K562 (cell line): Measurements from ENCODE around the gene KMT2E. TPM values are rescaled to one million over a fixed set of nuclear protein-coding genes. Genes with fewer than 3 reads are reported as not detected.

Source experiments
- ARNT ChIP-seq, 2 experiments: fragments of 450-650 bp; IDR thresholded peaks; 2 replicates each; pipeline ENCODE4 v1.6.1; 2016; ENCODE audit warnings: mild to moderate bottlenecking in 1 of 2
- BCL6 ChIP-seq: fragments of 250-450 bp; sonication (Bioruptor Pico); IDR thresholded peaks from 2 replicates; pipeline ENCODE4 v1.4.0; 2020
- E2F8 ChIP-seq: fragments of 450-650 bp; IDR thresholded peaks from 2 replicates; pipeline ENCODE4 v1.7.1; 2018; ENCODE audit warnings: mild to moderate bottlenecking, low read depth; ENCODE audit not compliant: partially characterized antibody
- EZH2 ChIP-seq: IDR thresholded peaks from 2 replicates; pipeline ENCODE4 v1.6.1; 2012; ENCODE audit warnings: low read depth, mild to moderate bottlenecking, inconsistent platforms, low read length, borderline replicate concordance
- HSF4 ChIP-seq: fragments of 250-450 bp; sonication (Bioruptor Pico); IDR thresholded peaks from 2 replicates; pipeline ENCODE4 v2.1.2; 2022; ENCODE audit warnings: mild to moderate bottlenecking, moderate library complexity, borderline replicate concordance
- KLF6 ChIP-seq: fragments of 250-450 bp; sonication (Bioruptor Pico); IDR thresholded peaks from 2 replicates; pipeline ENCODE4 v1.4.0; 2020; ENCODE audit warnings: mild to moderate bottlenecking, moderate library complexity, borderline replicate concordance
- NONO ChIP-seq, 2 experiments: fragments of 200-400 bp in 1 of 2; fragments of 450-650 bp in 1 of 2; formaldehyde crosslinking in 1 of 2; IDR thresholded peaks; 2 replicates each; pipeline ENCODE4 v1.6.1; 2017; ENCODE audit warnings: low read depth in 2 of 2, mild to moderate bottlenecking in 2 of 2, moderate library complexity in 2 of 2, low read length in 1 of 2
- RBM22 ChIP-seq: fragments of 200-400 bp; formaldehyde crosslinking; IDR thresholded peaks from 2 replicates; pipeline ENCODE4 v1.6.1; 2018; ENCODE audit warnings: low read length, low read depth; ENCODE audit not compliant: poor library complexity, severe bottlenecking
- SNIP1 ChIP-seq: fragments of 450-650 bp; IDR thresholded peaks from 2 replicates; pipeline ENCODE4 v1.7.1; 2017; ENCODE audit warnings: low read depth, mild to moderate bottlenecking
- TRIM25 ChIP-seq: fragments of 450-650 bp; IDR thresholded peaks from 2 replicates; pipeline ENCODE4 v1.7.0; 2016; ENCODE audit warnings: borderline replicate concordance
- ZBTB34 ChIP-seq: fragments of 250-450 bp; sonication (Bioruptor Pico); IDR thresholded peaks from 2 replicates; pipeline ENCODE4 v1.8.0; 2021; ENCODE audit warnings: mild to moderate bottlenecking, moderate library complexity
- ZNF407 ChIP-seq: fragments of 450-650 bp; IDR thresholded peaks from 2 replicates; pipeline ENCODE4 v1.6.1; 2016; ENCODE audit warnings: low read depth
- polyA plus RNA-seq, 8 experiments: library from polyadenylated mRNA; depleted of rRNA in 4 of 8; stranded (reverse) in 5 of 8; unstranded in 3 of 8; fragments of >200 nt; fragmentation: Nextera tagmentation in 2 of 8; fragmentation: Illumina TruSeq in 1 of 8; extraction: Ambion mirVana in 2 of 8; extraction: Trizol in 1 of 8; gene quantifications; 2 replicates each; pipeline versions ENCODE4 v1.2.1 to v1.2.3, GENCODE V29; 2011 to 2014; ENCODE audit warnings: inconsistent platforms in 1 of 8, missing spikeins in 1 of 8
- total RNA-seq, 7 experiments: library from RNA; depleted of rRNA in 6 of 7; stranded (reverse); fragments of >200 nt in 6 of 7; fragmentation: Illumina TruSeq in 2 of 7; extraction: Trizol in 2 of 7; gene quantifications; 2 replicates each; pipeline versions ENCODE4 v1.2.1 to v1.2.3, GENCODE V29; 2011 to 2021; ENCODE audit warnings: low replicate concordance in 1 of 7

Gene KMT2E
- total and polyA plus RNA-seq, 9 of the 15 experiments (the other 6 are each of a cell fraction or from before 2014, with no cell fraction given): 8.9 to 55.3 (median 38.1) TPM

GRCh38 chr7:104967088-104967487, 46.9 kb upstream of the KMT2E start (continued):
- TF ChIP-seq ZBTB34 (CRISPR knock-in tag): no peak
- no peak for TF ChIP-seq HSF4 (CRISPR knock-in tag)
- TF ChIP-seq NONO (IDR thresholded peaks at IDR 0.05; ENCODE audit: low read depth in 2 of 2, low read length in 1 of 2): peak in 1 of 2 experiments; percentile 61; a peak in 1 of 4 replicates
- TF ChIP-seq KLF6: no peak
- TF ChIP-seq BCL6: no peak
- no peak for TF ChIP-seq RBM22
- TF ChIP-seq EZH2: no peak
- no peak for TF ChIP-seq SNIP1
- no peak for TF ChIP-seq ZNF407
- TF ChIP-seq TRIM25: no peak
- peak in 1 of 2 experiments; percentile 67; a peak in 1 of 4 replicates for TF ChIP-seq ARNT (IDR thresholded peaks at IDR 0.05)
- no peak for TF ChIP-seq E2F8
